Loucy (cell line): ENCODE results near the gene MAGEA9.
A peak's percentile ranks its signal among the peaks of the same experiment; 100 is the strongest.

Experiments used
- H2AFZ ChIP-seq: fragments of 200-600 bp; sonication (generic); 2 replicates; pipeline ENCODE4 v1.6.0; 2016; ENCODE audit warnings: antibody characterized with exemption, mild to moderate bottlenecking, low read length, moderate library complexity
- H3F3A ChIP-seq: fragments of 200-600 bp; 2 replicates; pipeline ENCODE4 v1.6.0; 2016; ENCODE audit warnings: antibody characterized with exemption, low read depth, mild to moderate bottlenecking
- H3K27me3 ChIP-seq: fragments of 200-600 bp; sonication (generic); 2 replicates; pipeline ENCODE4 v1.6.1; 2014; ENCODE audit warnings: low read length, mild to moderate bottlenecking; ENCODE audit not compliant: insufficient read depth, poor library complexity, severe bottlenecking
- H3K36me3 ChIP-seq: fragments of 200-600 bp; sonication (generic); 2 replicates; pipeline ENCODE4 v1.6.1; 2016; ENCODE audit warnings: low read length; ENCODE audit not compliant: insufficient read depth
- H3K4me1 ChIP-seq: fragments of 200-600 bp; sonication (generic); 2 replicates; pipeline ENCODE4 v1.5.1; 2014; ENCODE audit warnings: low read length, mild to moderate bottlenecking; ENCODE audit not compliant: insufficient read depth, poor library complexity, severe bottlenecking
- H3K4me2 ChIP-seq: fragments of 200-600 bp; sonication (generic); 2 replicates; pipeline ENCODE4 v1.6.0; 2014; ENCODE audit warnings: antibody characterized with exemption, low read length, low read depth, mild to moderate bottlenecking; ENCODE audit not compliant: poor library complexity, severe bottlenecking
- H3K4me3 ChIP-seq: fragments of 200-600 bp; sonication (generic); 2 replicates; pipeline ENCODE4 v1.5.1; 2014; ENCODE audit warnings: low read length, mild to moderate bottlenecking, mixed read lengths; ENCODE audit not compliant: poor library complexity, severe bottlenecking
- H3K79me2 ChIP-seq: fragments of 200-600 bp; sonication (generic); 2 replicates; pipeline ENCODE4 v1.6.1; 2014; ENCODE audit warnings: low read length; ENCODE audit not compliant: insufficient read depth
- H3K9ac ChIP-seq: fragments of 200-600 bp; sonication (generic); 2 replicates; pipeline ENCODE4 v1.6.0; 2014; ENCODE audit warnings: mild to moderate bottlenecking, low read depth, low read length, moderate library complexity; ENCODE audit not compliant: poor library complexity, severe bottlenecking
- H3K9me2 ChIP-seq: fragments of 200-600 bp; sonication (generic); replicated peaks from 2 replicates; pipeline ENCODE4 v1.6.1; 2016; ENCODE audit warnings: low read depth, low read length, mixed read lengths
- H3K9me3 ChIP-seq: fragments of 200-600 bp; sonication (generic); 2 replicates; pipeline ENCODE4 v1.6.1; 2014; ENCODE audit warnings: mild to moderate bottlenecking, antibody characterized with exemption, low read length, low read depth; ENCODE audit not compliant: insufficient read depth
- H4K20me1 ChIP-seq: fragments of 200-600 bp; sonication (generic); 2 replicates; pipeline ENCODE4 v1.6.0; 2014; ENCODE audit warnings: antibody characterized with exemption, low read length, mild to moderate bottlenecking; ENCODE audit not compliant: insufficient read depth, poor library complexity, severe bottlenecking
- CTCF ChIP-seq: fragments of 200-600 bp; sonication (generic); conservative IDR thresholded peaks from 2 replicates; pipeline ENCODE4 v1.5.1; 2014; ENCODE audit warnings: mild to moderate bottlenecking, antibody characterized with exemption, low read length
- EZH2phosphoT487 ChIP-seq: fragments of 200-600 bp; IDR thresholded peaks from 2 replicates; pipeline ENCODE4 v1.6.1; 2018; ENCODE audit warnings: antibody characterized with exemption, mild to moderate bottlenecking, moderate library complexity, borderline replicate concordance

MAGEA9 gene

GRCh38 chrX:149819371-149819770 is 37.6 kb downstream of the MAGEA9 start:
- Histone ChIP-seq H4K20me1 (no peaks in the 10 kb centered on the region), H3K27me3 (no peaks in the 10 kb centered on the region), H2AFZ (no peak overlapping the region), H3K9me2 (no peaks in the 10 kb centered on the region), H3K36me3 (no peaks in the 10 kb centered on the region), H3K79me2 (no peaks in the 10 kb centered on the region), H3F3A (no peaks in the 10 kb centered on the region), H3K9ac (no peak overlapping the region), H3K4me2 (no peak overlapping the region), H3K4me1 (no peaks in the 10 kb centered on the region), H3K9me3 (no peaks in the 10 kb centered on the region), H3K4me3 (no peak overlapping the region)
- no peak for TF ChIP-seq CTCF
- TF ChIP-seq EZH2phosphoT487 = no peak

- Histone ChIP-seq H3K27me3 (no peaks in the 10 kb centered on the region), H3K79me2 (no peaks in the 10 kb centered on the region), H3K4me1 (no peaks in the 10 kb centered on the region), H3K4me3 (no peak overlapping the region), H3K9me2 (no peaks in the 10 kb centered on the region), H4K20me1 (no peaks in the 10 kb centered on the region), H2AFZ (no peak overlapping the region), H3K9me3 (no peaks in the 10 kb centered on the region), H3K9ac (no peak overlapping the region), H3K36me3 (no peaks in the 10 kb centered on the region), H3F3A (no peaks in the 10 kb centered on the region), H3K4me2 (no peak overlapping the region)
- TF ChIP-seq CTCF = peak; percentile 58
- TF ChIP-seq EZH2phosphoT487 = no peak
These were observed 43.7 kb downstream of the MAGEA9 start for GRCh38 chrX:149825424-149825823.

- Histone ChIP-seq H3K9me2 (no peaks in the 10 kb centered on the region), H3K4me2 (no peak overlapping the region), H4K20me1 (no peaks in the 10 kb centered on the region), H3F3A (no peaks in the 10 kb centered on the region), H3K4me1 (no peaks in the 10 kb centered on the region), H3K27me3 (no peaks in the 10 kb centered on the region), H3K4me3 (no peak overlapping the region), H3K79me2 (no peaks in the 10 kb centered on the region), H2AFZ (no peak overlapping the region), H3K9ac (no peak overlapping the region), H3K9me3 (no peaks in the 10 kb centered on the region), H3K36me3 (no peaks in the 10 kb centered on the region)
- TF ChIP-seq CTCF (no peak), EZH2phosphoT487 (no peak)
These were observed 45.5 kb downstream of the MAGEA9 start for GRCh38 chrX:149827254-149827653.
